HG03159 (cell line): ENCODE measurements around the gene SLC39A8.
"Not testable (repeated sequence)": the region's sequence is repeated elsewhere in the genome, so short reads cannot be mapped to it uniquely, and the experiment has no call there.

Experiments
- ATAC-seq: cut with Tn5 transposase; IDR thresholded peaks from one replicate; pipeline ENCODE4 v1.9.1; 2021; ENCODE audit warnings: mild to moderate bottlenecking, moderate library complexity; ENCODE audit not compliant: unreplicated experiment

SLC39A8 gene

DNA sequence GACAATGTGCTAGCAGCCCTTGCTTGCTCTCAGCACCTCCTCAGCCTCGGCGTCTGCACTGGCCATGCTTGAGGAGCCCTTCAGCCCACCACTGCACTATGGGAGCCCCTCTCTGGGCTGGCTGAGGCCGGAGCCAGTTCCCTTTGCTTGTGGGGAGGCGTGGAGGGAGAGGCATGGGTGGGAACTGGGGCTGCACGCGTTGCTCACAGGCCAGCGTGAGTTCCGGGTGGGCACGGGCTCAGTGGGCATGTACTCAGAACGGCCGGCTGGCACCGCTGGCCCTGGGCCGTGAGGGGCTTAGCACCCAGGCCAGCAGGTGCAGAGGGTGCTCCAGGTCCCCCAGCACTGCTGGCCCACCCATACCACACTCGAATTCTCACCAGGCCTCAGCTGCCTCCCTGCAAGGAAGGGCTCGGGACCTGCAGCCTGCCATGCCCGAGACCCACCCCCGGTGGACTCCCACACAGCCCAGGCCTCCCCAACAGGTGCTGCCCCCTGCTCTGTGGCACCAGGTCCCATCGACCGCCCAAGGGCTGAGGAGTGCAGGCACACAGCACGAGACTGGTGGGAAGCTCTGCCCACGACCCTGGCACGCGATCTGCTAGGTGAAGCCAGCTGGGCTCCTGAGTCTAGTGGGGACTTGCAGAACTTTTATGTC lies 100.3 kb downstream of the SLC39A8 start:
- ATAC-seq = no peak

DNA sequence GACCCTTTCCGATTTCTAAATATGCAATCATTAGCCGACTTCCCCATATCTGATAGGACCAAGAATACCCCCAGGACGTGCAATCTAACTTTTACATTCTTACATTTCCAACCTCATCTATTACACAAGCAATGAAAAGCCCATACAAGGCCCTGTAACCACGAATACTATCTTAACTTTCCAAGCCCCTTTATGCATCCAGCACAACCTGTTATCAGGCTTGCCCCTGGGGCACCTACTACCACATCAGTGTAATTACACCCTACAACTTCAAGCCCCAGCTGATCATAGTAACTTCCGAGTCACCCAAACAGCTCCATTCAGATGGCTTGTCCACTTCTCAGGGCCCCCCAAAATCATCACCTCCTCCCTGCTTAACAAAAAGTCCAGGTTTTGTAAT lies 102.0 kb downstream of the SLC39A8 start:
- not testable (repeated sequence) for ATAC-seq

DNA sequence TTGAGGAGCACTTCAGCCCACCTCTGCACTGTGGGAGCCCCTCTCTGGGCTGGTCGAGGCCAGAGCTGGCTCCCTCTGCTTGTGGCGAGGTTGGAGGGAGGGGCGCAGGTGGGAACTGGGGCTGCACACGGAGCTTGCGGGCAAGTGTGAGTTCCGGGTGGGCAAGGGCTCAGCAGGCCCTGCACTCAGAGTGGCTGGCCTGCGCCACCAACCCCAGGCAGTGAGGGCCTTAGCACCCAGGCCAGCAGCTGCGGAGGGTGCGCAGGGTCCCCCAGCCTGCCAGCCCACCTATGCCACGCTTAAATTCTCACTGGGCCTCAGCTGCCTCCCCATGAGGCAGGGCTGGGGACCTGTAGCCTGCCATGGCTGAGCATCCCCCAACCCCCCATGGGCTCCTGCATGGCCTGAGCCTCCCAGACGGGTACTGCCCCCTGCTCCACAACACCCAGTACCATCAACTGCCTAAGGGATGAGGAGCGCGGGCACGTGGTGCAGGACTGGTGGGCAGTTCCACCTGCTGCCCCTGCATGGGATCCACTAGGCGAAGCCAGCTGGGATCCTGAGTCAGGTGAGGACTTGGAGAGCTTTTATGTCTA lies 110.9 kb downstream of the SLC39A8 start:
- ATAC-seq = no peak

DNA sequence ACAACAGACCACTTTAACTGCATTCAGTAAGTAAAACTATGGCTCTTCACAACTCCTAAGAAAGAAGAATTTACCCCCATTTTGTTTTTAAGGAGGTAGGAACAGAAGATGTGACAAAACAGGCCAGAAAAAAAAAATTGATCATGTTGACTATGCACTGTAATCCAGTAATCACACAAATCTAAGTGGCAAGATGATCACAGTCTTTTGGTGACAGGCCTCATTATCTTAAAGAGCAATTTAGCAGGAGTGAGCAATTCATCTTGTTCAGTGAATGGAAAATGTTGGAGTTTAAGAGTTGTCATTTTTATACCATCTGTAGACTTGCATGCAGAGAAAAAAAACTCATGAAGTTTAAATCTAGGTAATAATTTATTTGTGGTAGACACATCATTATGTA lies 115.1 kb downstream of the SLC39A8 start:
- ATAC-seq = no peak

DNA sequence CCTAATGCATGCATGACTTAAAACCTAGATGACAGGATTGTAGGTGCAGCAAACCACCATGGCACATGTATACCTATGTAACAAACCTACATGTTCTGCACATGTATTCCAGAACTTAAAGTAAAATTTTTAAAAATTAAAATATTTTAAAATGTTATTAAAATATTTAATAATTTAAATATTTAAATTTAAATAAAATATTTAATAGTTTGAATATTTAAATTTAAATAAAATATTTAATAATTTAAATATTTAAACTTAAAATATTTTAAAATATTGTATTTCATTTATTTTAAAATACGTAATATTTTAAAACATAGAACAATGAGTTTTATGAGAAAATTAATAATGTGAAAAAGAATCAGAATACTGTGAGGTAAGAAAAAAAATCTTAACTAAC lies 117.9 kb downstream of the SLC39A8 start:
- ATAC-seq = no peak

DNA sequence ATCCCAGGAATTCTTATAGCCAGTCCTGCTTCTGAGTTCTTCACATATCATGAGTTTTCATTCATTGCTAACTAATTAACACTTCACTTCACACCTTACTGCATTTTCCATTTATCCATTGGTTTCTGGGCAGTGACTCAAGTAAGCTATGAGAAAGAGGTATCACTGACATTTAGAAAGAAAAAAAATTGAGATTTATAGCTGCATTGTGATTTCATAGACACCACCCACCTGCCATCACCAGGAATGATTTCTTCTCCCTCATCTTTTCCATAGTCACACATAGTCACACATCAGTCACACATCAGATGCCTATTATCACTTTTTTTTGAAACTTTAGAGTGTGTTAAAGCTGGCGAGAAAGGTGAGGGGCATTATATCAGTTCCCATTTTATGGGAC lies 121.8 kb downstream of the SLC39A8 start:
- ATAC-seq = no peak

DNA sequence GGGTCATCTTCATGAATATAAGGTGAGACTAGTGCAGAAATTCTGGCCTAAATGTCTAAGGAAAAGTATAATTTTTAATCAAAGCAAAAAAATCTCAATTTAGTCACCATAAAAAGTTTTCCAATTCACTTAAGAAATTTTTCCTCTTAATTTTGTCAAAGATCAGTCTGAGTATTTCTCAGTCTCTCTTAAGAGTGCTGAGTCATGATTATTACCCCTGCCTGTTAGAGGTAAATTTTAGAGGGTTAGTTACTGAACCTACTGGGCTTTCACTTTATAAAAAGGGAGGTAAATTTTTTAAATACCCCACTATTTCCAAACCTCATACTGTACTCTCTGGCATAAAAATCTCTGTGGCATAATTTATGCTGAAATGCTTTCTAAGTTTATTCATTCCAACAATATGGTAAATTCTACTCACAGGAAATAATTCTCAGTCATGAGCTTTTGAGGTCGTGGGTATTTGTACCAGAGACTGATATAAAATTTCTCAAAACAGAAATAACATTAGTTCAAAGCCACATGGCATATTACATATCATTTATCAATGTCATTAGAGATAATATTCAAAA lies 122.4 kb downstream of the SLC39A8 start:
- no peak for ATAC-seq

DNA sequence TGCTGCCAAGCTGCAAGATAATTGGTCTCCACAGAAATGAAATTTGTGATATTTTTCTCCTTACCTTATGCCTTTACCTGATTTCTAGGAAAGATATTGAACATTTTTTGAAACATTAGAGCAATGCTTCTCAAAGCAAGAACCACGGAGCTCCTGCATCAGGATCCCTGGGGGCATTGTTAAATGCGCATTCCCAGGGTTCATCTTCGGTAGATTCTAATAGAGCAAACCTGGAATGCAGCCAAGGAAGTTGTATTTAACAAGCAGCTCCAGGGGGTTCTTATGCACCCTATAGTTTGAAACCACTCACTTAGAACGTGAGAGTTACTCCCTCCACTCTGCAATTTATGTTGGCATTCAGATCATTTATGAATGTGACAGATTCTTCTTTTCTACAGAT lies 126.2 kb downstream of the SLC39A8 start:
- ATAC-seq = no peak

DNA sequence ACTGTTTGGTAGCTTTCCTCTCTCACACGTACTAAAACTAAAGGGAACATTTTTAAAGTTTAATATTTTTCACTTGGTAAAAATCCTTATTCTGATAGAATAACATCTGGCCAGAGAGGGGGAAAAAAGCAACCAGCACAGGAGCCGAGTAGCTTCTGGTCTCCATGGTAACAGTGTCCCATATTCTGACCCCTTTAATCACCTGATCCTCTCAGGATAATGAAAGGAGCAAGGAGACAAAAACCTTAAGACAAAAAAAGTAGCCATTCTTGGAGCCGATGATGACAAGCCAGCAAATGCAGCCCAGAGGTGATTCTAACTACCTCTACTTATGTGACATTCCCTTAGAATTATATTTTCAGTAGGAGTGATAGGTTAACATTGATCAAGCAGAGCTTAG lies 126.6 kb downstream of the SLC39A8 start:
- no peak for ATAC-seq

DNA sequence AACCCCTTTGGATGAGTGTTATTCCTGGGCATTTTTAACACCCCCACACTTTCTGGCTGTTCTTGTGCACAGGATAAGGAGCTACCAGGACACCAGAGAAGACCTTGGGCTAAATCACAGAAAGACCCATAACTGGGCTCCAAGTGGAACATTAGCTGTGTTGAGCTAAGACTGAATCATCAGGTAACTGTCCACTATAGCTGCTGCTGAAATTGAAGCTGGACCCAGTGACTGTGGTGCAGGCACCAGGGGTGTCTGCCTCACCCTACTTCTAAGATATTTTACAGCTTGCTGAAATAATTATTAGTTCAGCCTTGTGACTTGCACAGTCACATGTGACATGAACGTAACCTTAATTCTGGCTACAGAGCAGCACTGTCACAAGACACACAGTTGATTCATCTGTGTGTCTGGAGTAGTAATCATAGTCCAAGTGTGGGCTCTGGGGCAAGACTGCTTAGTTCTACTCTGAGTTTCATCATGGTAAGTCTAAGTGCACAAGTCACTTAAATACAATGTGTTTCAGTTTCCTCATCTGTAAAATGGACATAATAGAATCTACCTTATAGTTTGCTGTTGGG lies 127.4 kb downstream of the SLC39A8 start:
- ATAC-seq = no peak

DNA sequence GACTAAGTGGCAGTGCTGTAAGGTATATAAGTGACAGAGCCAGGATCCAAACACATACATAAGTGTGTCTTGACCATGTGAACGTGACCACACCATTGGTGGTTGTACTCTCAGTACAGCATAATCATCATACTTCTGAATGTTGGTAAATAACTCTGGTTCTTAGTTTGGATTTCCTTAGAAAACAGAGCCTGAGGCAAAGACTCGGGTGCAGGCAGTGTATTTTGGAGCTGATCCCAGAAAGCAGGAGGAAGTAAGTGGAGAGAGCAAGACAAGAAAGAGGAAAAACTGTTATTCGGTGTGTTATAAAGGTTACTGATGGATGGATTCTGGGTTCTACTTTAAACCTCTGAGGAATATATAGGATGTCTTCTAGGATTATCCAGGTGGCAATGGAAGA lies 127.9 kb downstream of the SLC39A8 start:
- ATAC-seq = no peak

DNA sequence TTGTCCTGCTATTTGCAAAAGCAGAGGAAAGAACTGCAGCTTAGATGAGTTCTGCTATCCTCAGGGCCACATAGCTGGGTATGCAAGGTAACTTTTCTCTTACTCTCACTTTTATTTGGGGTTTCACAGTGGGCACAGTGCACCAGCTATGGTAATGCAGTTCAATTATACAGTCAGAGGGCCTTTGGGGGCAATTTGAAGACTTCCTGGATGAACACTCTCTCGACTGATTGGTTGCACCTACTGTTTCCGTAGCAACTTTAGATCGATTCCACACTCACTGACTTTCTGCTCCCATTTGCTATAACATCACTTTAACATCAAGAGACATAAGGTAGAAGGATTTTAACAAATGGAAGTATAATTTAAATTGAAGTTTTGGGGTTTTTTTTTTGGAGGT lies 128.6 kb downstream of the SLC39A8 start:
- no peak for ATAC-seq

DNA sequence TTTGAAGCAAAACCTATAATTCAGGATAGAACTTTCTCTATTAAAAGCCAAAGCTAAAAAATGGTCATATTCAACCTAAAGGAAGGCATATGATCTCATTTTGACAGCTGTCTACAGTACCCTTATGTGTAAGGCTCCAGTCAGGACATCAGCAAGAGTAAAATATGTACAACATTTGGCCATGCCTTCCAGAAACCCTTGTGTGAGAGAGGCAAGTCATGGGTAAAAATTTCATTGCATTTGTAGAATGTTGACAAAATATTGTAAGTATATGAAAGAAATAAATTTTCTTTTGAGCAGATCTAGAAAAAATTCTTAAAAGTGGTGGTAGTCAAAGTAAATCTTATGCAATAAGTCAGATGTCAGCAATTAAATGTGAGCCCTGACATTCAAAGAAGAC lies 132.3 kb downstream of the SLC39A8 start:
- ATAC-seq = no peak
